Endothelial cell of umbilical vein (primary cell): ENCODE data around the gene C2CD3. TPM values are rescaled to one million over a fixed set of nuclear protein-coding genes. Genes with fewer than 3 reads are reported as not detected.

Experiments
- BruUV-seq: library from RNA; stranded (reverse); fragments of 400-500 nt; replicated peaks from 2 replicates; lab custom pipeline; 2021; lab: Mats Ljungman, UMichigan
- CTCF ChIA-PET: fragments of 300-600, 350-600 bp; sonication (Branson Sonifier 250); formaldehyde crosslinking; loops from one replicate; lab custom pipeline; 2021; ENCODE audit warnings: antibody characterized with exemption, inconsistent platforms; lab: Charles Lee
- POLR2A ChIA-PET: fragments of 300-600, 350-600 bp; sonication (Branson Sonifier 250); formaldehyde crosslinking; loops from one replicate; lab custom pipeline; 2021; ENCODE audit warnings: antibody characterized with exemption, inconsistent platforms; lab: Charles Lee
- DNase-seq: peaks from one replicate; pipeline ENCODE4 v3.0.0-alpha.2; 2011; ENCODE audit warnings: low read depth, low spot score
- FAIRE-seq: peaks from 2 replicates; lab custom pipeline; 2011; peaks lifted over from hg19 to GRCh38; lab: Jason Lieb, UNC
- H2AFZ ChIP-seq: 2 replicates; pipeline ENCODE4 v1.6.0; 2012; ENCODE audit warnings: low read depth, low read length, control low read depth, inconsistent platforms
- H3K27ac ChIP-seq: 2 replicates; pipeline ENCODE4 v1.5.1; 2011; ENCODE audit warnings: low read depth, mild to moderate bottlenecking, control low read depth, low read length, moderate library complexity; ENCODE audit not compliant: insufficient read depth
- H3K27me3 ChIP-seq, 2 experiments: 2 replicates each; pipeline versions ENCODE4 v1.6.0 to v1.6.1; 2011; ENCODE audit warnings: low read length in 2 of 2, mixed read lengths in 1 of 2; ENCODE audit not compliant: control insufficient read depth in 2 of 2, insufficient read depth in 2 of 2
- H3K36me3 ChIP-seq, 2 experiments: 2 replicates in 1 of 2; 3 replicates in 1 of 2; pipeline ENCODE4 v1.5.1; 2011; ENCODE audit warnings: low read length in 2 of 2, mild to moderate bottlenecking in 1 of 2, moderate library complexity in 1 of 2; ENCODE audit not compliant: control insufficient read depth in 2 of 2, insufficient read depth in 2 of 2; ENCODE audit errors: extremely low read depth in 1 of 2
- H3K4me1 ChIP-seq: 3 replicates; pipeline ENCODE4 v1.5.1; 2011; ENCODE audit warnings: mild to moderate bottlenecking, low read length; ENCODE audit not compliant: control insufficient read depth, insufficient read depth; ENCODE audit errors: extremely low read depth
- H3K4me2 ChIP-seq: 2 replicates; pipeline ENCODE4 v1.6.1; 2011; ENCODE audit warnings: low read length, control low read depth, mixed read lengths; ENCODE audit not compliant: insufficient read depth
- H3K4me3 ChIP-seq, 3 experiments: fragments of 200-600 bp in 1 of 3; sonication (generic), shearing (Covaris generic) in 1 of 3; replicated peaks in 1 of 3; 2 replicates each; pipeline ENCODE4 v1.5.1; 2011 to 2016; ENCODE audit warnings: control low read depth in 3 of 3, low read length in 3 of 3, mild to moderate bottlenecking in 2 of 3, inconsistent platforms in 1 of 3, low read depth in 1 of 3, moderate library complexity in 1 of 3; ENCODE audit not compliant: insufficient read depth in 1 of 3
- H3K79me2 ChIP-seq: 2 replicates; pipeline ENCODE4 v1.6.0; 2012; ENCODE audit warnings: low read length, inconsistent platforms; ENCODE audit not compliant: control insufficient read depth, insufficient read depth
- H3K9ac ChIP-seq: replicated peaks from 2 replicates; pipeline ENCODE3; 2011; ENCODE audit warnings: low read length, control low read depth; ENCODE audit not compliant: insufficient read depth; ENCODE audit errors: extremely low read depth
- H3K9me1 ChIP-seq: replicated peaks from 3 replicates; pipeline ENCODE4 v1.6.0; 2011; ENCODE audit warnings: mild to moderate bottlenecking, low read length; ENCODE audit not compliant: control insufficient read depth, insufficient read depth; ENCODE audit errors: extremely low read depth
- H3K9me3 ChIP-seq: replicated peaks from 2 replicates; pipeline ENCODE4 v1.5.1; 2012; ENCODE audit warnings: low read length, inconsistent platforms; ENCODE audit not compliant: control insufficient read depth, insufficient read depth
- H4K20me1 ChIP-seq: replicated peaks from 2 replicates; pipeline ENCODE3; 2011; ENCODE audit warnings: mild to moderate bottlenecking, low read length; ENCODE audit not compliant: control insufficient read depth, insufficient read depth; ENCODE audit errors: extremely low read depth
- EZH2 ChIP-seq: IDR thresholded peaks from 2 replicates; pipeline ENCODE4 v1.6.1; 2012; ENCODE audit warnings: borderline replicate concordance, low read depth, mild to moderate bottlenecking, moderate library complexity, low read length, inconsistent platforms; ENCODE audit not compliant: severe bottlenecking
- FOS ChIP-seq: IDR thresholded peaks from 2 replicates; pipeline ENCODE4 v1.6.1; 2011; ENCODE audit warnings: mild to moderate bottlenecking, low read length, moderate library complexity, borderline replicate concordance; ENCODE audit not compliant: insufficient read depth
- GATA2 ChIP-seq: IDR thresholded peaks from 2 replicates; pipeline ENCODE4 v1.7.0; 2011; ENCODE audit warnings: low read depth, mild to moderate bottlenecking, moderate library complexity, mixed read lengths, low read length; ENCODE audit not compliant: insufficient read length, insufficient read depth
- MYC ChIP-seq: IDR thresholded peaks from one replicate; pipeline ENCODE4 v1.6.1; 2011; ENCODE audit warnings: mild to moderate bottlenecking, low read depth, low read length
- dilution Hi-C: fragments of 300-500 bp; cut with MboI; formaldehyde crosslinking; loops from one replicate; pipeline ENCODE4 v1.15.0; 2019; ENCODE audit warnings: low sequenced_read_pairs; ENCODE audit not compliant: extremely low pct_ligation_motif_present
- intact Hi-C: fragments of 100-400 bp; cut with micrococcal nuclease; formaldehyde crosslinking; loops from one replicate; pipeline ENCODE4 v1.10.0; 2022
- polyA plus RNA-seq, 4 experiments: library from polyadenylated mRNA; depleted of rRNA in 3 of 4; stranded (reverse) in 3 of 4; unstranded in 1 of 4; fragments of >200 nt; gene quantifications; 2 replicates each; pipeline versions ENCODE4 v1.2.1 to v1.2.3, GENCODE V29; 2011 to 2012; ENCODE audit warnings: missing spikeins in 1 of 4
- total RNA-seq: library from RNA; stranded (reverse); gene quantifications from 2 replicates; pipeline ENCODE4 v1.2.3, GENCODE V29; 2021
- TF ChIP-seq, protein P1 (sequence below): IDR thresholded peaks from 2 replicates; pipeline ENCODE4 v1.6.1; 2011; ENCODE audit not compliant: insufficient read depth, insufficient read length

C2CD3 gene
- total and polyA plus RNA-seq, 2 donors (not counting 3 experiments of a cell fraction or from before 2014, with no cell fraction given): 12.9 to 36.6 TPM

DNA sequence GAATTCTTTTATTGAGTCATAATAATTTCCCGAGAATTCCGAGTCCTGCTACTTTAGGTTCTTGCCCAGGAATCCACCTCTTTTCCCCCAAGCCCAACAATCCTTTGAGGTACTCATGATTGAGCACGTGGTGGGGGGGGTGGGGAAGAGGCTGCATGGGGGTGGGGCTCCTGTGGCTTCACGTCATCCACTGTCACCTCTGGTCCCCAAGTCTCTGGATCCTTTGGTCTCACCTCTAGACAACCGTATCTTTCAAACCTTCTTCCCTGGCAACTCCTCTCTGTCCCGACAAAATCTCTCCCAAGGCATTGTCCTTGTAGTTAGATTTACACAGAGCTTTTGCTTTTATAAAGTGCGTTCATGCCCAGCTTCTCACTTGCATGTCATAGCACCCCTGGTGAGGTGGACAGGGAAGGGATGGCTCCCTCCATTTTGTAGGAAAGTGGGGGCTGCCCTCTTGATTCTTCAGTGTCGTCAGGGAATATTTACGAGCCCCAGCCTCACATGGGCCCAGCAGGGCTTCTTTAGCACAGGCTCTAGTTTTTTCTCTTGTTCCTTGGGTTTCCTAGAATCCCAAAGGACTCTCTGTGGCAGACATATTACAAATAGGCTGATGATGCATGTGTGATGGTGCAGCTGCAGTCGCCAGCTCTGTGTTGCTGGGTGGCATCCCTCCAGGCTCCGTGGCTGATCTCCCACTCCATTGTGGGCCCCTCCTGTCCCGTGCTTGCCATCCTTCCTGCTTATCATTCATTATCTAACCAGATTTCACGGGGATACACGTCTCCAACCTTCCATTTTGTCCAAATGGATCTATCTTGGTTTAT, 170.3 kb downstream of the C2CD3 start:
- no peak for FAIRE-seq
- H3K79me2 ChIP-seq: no peaks in the 10 kb centered on the region
- H3K4me3 ChIP-seq: no peak overlapping the region
- no peak overlapping the region for H3K9ac ChIP-seq
- H3K27me3 ChIP-seq: no peaks in the 10 kb centered on the region
- CTCF ChIA-PET: no interaction called here
- H4K20me1 ChIP-seq: no peaks in the 10 kb centered on the region
- H3K4me1 ChIP-seq: no peaks in the 10 kb centered on the region
- TF ChIP-seq GATA2 (no peak), EZH2 (no peak)
- no TSS peak for BruUV-seq
- no peaks in the 10 kb centered on the region for H3K9me3 ChIP-seq
- no peaks in the 10 kb centered on the region for H3K36me3 ChIP-seq
- dilution Hi-C loops (no loop called here), intact Hi-C loops (no loop called here)
- H2AFZ ChIP-seq: no peak overlapping the region
- no peak overlapping the region for H3K4me2 ChIP-seq
- H3K9me1 ChIP-seq: no peaks in the 10 kb centered on the region
- no peak overlapping the region for H3K27ac ChIP-seq
- POLR2A ChIA-PET: interaction anchor here (0.6 kb wide), 1 partner anchor 136 kb away, joined by 3 read pairs; no protein-coding TSS in a partner anchor
- DNase-seq: no peak

DNA sequence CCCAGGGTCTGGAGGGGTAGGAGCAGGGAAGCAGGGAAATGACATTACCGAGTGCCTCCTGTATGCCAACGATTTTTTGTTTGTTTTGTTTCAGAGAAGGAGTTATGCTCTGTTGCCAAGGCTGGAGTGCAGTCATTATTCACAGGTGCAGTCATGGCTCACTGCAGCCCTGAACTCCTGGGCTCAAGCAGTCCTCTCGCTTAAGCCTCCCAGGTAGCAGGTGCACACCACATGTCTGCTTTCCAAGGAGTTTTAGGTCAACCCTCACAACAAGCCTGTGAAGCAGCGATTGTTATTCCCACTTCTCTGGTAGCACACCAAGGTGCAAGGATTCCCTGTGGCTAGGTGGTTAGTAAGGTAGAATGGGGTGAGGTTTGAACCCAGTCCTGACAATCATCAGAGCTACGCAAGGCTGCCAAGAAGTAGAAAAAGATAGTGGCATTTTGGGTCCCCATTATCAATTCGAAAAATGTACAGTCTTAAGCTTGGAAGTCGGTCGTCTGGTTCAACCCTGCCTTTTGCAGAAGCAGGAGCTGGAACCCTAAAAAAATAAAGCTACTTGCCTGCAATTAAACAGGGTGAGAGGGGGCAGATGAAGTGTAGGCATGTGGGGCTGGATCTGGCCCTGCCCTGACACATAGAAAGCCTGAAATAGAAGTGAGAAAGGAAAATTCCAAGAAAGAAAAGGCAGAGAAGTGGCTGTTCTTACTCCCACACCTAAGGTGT, 171.1 kb downstream of the C2CD3 start:
- no peaks in the 10 kb centered on the region for H3K4me1 ChIP-seq
- no TSS peak for BruUV-seq
- H3K9me3 ChIP-seq: no peaks in the 10 kb centered on the region
- H3K4me2 ChIP-seq: no peak overlapping the region
- no peaks in the 10 kb centered on the region for H3K27me3 ChIP-seq
- POLR2A ChIA-PET: no interaction called here
- no peak for FAIRE-seq
- no peaks in the 10 kb centered on the region for H3K9me1 ChIP-seq
- no peaks in the 10 kb centered on the region for H3K79me2 ChIP-seq
- TF ChIP-seq MYC (no peak), FOS (no peak)
- TF ChIP-seq, protein P1, sequence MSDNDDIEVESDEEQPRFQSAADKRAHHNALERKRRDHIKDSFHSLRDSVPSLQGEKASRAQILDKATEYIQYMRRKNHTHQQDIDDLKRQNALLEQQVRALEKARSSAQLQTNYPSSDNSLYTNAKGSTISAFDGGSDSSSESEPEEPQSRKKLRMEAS: no peak
- H3K36me3 ChIP-seq: no peaks in the 10 kb centered on the region
- H3K4me3 ChIP-seq: no peak overlapping the region
- CTCF ChIA-PET: no interaction called here
- intact Hi-C loops (no loop called here), dilution Hi-C loops (no loop called here)
- no peaks in the 10 kb centered on the region for H4K20me1 ChIP-seq
- H3K27ac ChIP-seq: no peak overlapping the region
- no peak overlapping the region for H3K9ac ChIP-seq
- DNase-seq: no peak
- no peak overlapping the region for H2AFZ ChIP-seq
